LHCN-M2 (cell line): Measurements from ENCODE around the gene NRAP. TPM values are rescaled to one million over a fixed set of nuclear protein-coding genes. Genes with fewer than 3 reads are reported as not detected.

Experiments
- DNase-seq: peaks from one replicate; pipeline ENCODE4 v3.0.0-alpha.2; 2012; ENCODE audit warnings: low read depth
- polyA plus RNA-seq: library from polyadenylated mRNA; unstranded; fragments of >200 nt; gene quantifications from one replicate; pipeline ENCODE4 v1.2.1, GENCODE V29; 2012; ENCODE audit warnings: missing spikeins
- total RNA-seq: library from RNA; depleted of rRNA; stranded (reverse); fragments of >200 nt; gene quantifications from 2 replicates; pipeline ENCODE4 v1.2.3, GENCODE V29; 2014; rRNA removed

NRAP gene
- total RNA-seq, result 0.06 TPM in 1 of 2 replicates, not detected in the other
- polyA plus RNA-seq, result not detected

- no peak for DNase-seq
These were observed at the start of gene NRAP for GRCh38 chr10:113663908-113664307. Gene NRAP, minus strand, starts transcription at chr10:113664041. Its CDS starts 159 bp downstream, at chr10:113663882.

- no peak for DNase-seq
These were observed 49.8 kb upstream of the NRAP start for GRCh38 chr10:113713640-113713982.

GRCh38 chr10:113712755-113713639 lies 49.2 kb upstream of the NRAP start:
- DNase-seq, result no peak

- DNase-seq, result no peak
These were observed 48.2 kb upstream of the NRAP start for GRCh38 chr10:113712024-113712423.

GRCh38 chr10:113711142-113711541 lies 47.3 kb upstream of the NRAP start:
- DNase-seq, result no peak

GRCh38 chr10:113709221-113709838 lies 45.5 kb upstream of the NRAP start:
- DNase-seq, result peak; percentile 79

- DNase-seq, result no peak
These were observed 44.8 kb upstream of the NRAP start for GRCh38 chr10:113708640-113709039.

- DNase-seq, result no peak
These were observed 42.8 kb upstream of the NRAP start for GRCh38 chr10:113706623-113707022.

GRCh38 chr10:113705344-113705652 lies 41.5 kb upstream of the NRAP start:
- DNase-seq, result no peak

- peak; percentile 28 for DNase-seq
These were observed 40.9 kb upstream of the NRAP start for GRCh38 chr10:113704637-113705343.

GRCh38 chr10:113697595-113697994 lies 33.8 kb upstream of the NRAP start:
- no peak for DNase-seq

- DNase-seq, result no peak
These were observed 31.9 kb upstream of the NRAP start for GRCh38 chr10:113695691-113696090.

- DNase-seq, result no peak
These were observed 29.5 kb upstream of the NRAP start for GRCh38 chr10:113693348-113693747.

- no peak for DNase-seq
These were observed 28.4 kb upstream of the NRAP start for GRCh38 chr10:113692271-113692670.

- no peak for DNase-seq
These were observed 27.5 kb upstream of the NRAP start for GRCh38 chr10:113691381-113691780.

GRCh38 chr10:113690749-113691148 lies 26.9 kb upstream of the NRAP start:
- no peak for DNase-seq

- no peak for DNase-seq
These were observed 25.7 kb upstream of the NRAP start for GRCh38 chr10:113689574-113689973.

GRCh38 chr10:113689057-113689456 lies 25.2 kb upstream of the NRAP start:
- no peak for DNase-seq

- no peak for DNase-seq
These were observed 23.2 kb upstream of the NRAP start for GRCh38 chr10:113687037-113687436.

- no peak for DNase-seq
These were observed 22.2 kb upstream of the NRAP start for GRCh38 chr10:113686028-113686427.

- DNase-seq, result no peak
These were observed 19.5 kb upstream of the NRAP start for GRCh38 chr10:113683300-113683699.
